Ascending aorta (tissue), 2 donors: ENCODE data around the gene CSN3. TPM values are rescaled to one million over a fixed set of nuclear protein-coding genes. Genes with fewer than 3 reads are reported as not detected.
"Not testable (repeated sequence)": the region's sequence is repeated elsewhere in the genome, so short reads cannot be mapped to it uniquely, and the experiment has no call there.

Source experiments
- DNase-seq, 2 donors: peaks; one replicate each; pipeline ENCODE4 v3.0.0-alpha.2; 2019; ENCODE audit warnings: low spot score in 2 of 2
- H3K27ac ChIP-seq, 2 donors: fragments of 200-600 bp; sonication (generic); one replicate each; pipeline ENCODE4 v1.5.1; 2016 to 2017; ENCODE audit warnings: mild to moderate bottlenecking in 1 of 2
- H3K27me3 ChIP-seq: fragments of 200-600 bp; sonication (generic); one replicate; pipeline ENCODE4 v1.5.1; 2017
- H3K36me3 ChIP-seq, 2 donors: fragments of 200-600 bp; sonication (generic); one replicate each; pipeline ENCODE4 v1.5.1; 2016
- H3K4me1 ChIP-seq, 2 donors: fragments of 200-600 bp; sonication (generic); one replicate each; pipeline ENCODE4 v1.5.1; 2016 to 2017; ENCODE audit warnings: mild to moderate bottlenecking in 1 of 2
- H3K4me3 ChIP-seq, 2 donors: fragments of 200-600 bp; sonication (generic); one replicate each; pipeline ENCODE4 v1.5.1; 2016 to 2017; ENCODE audit warnings: mild to moderate bottlenecking in 1 of 2
- H3K9me3 ChIP-seq, 2 donors: fragments of 200-600 bp; sonication (generic); one replicate each; pipeline ENCODE4 v1.5.1; 2016
- intact Hi-C: fragments of 100-400 bp; cut with DNase I; formaldehyde crosslinking; loops from one replicate; pipeline ENCODE4 v1.15.1; 2023
- total RNA-seq: library from RNA; depleted of rRNA; stranded (reverse); fragments of >200 nt; gene quantifications from one replicate; pipeline ENCODE4 v1.1.0, GENCODE V29; 2016
- TF ChIP-seq, protein P1 (sequence below), 3 experiments: fragments of 200-600 bp in 2 of 3; fragments of 450-650 bp in 1 of 3; sonication (generic) in 2 of 3; IDR thresholded peaks; one replicate each; pipeline ENCODE4 v1.5.1; 2016 to 2019; ENCODE audit warnings: antibody characterized with exemption in 3 of 3, mild to moderate bottlenecking in 1 of 3, moderate library complexity in 1 of 3

CSN3 gene
- total RNA-seq, 1 donor from 2014 or later: not detected

DNA sequence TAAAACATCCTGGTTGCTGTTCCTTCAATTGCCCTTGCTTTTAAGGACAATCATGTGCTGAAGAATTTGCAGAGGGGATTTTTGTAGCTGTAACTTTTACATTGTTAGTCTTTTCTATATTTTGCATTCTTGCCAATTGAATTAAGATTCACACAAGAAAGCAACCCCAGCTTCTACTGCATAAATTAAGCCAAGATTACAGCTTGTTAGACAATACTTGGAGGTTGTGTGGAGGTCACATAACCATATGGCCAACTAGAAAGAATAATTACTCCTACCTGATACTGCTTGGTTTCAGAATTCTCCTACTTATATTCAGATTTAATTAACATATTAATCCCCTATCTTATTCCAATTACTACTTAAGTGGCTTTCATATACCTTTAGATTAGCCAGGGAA is 20.6 kb upstream of the CSN3 start:
- H3K27ac ChIP-seq, intact Hi-C loops, H3K4me3 ChIP-seq, DNase-seq, H3K27me3 ChIP-seq, H3K4me1 ChIP-seq, H3K36me3 ChIP-seq, H3K9me3 ChIP-seq: not testable (repeated sequence)

DNA sequence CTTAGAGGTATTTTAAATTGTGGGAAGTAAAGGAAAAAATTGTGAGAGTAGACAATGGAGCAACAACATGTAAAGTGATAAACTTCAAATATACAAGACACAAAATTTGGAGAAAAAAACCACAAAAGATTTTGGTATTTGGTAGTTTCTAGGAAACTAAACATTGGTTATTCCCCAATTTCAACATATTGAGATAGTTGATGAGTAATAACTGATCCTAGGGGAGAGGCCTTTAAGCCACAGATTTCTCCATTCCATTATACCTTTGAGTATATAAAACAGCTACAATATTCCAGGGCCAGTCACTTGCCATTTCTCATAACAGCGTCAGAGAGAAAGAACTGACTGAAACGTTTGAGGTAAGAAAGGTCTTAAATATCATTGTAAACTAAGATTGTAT is 16.6 kb upstream of the CSN3 start, which contains the start of gene FDCSP:
TSS of gene FDCSP (plus strand) at position 301 of the 400 bp plus-strand sequence. CDS start 5,071 bp downstream, outside the sequence.
- TF ChIP-seq, protein P1, sequence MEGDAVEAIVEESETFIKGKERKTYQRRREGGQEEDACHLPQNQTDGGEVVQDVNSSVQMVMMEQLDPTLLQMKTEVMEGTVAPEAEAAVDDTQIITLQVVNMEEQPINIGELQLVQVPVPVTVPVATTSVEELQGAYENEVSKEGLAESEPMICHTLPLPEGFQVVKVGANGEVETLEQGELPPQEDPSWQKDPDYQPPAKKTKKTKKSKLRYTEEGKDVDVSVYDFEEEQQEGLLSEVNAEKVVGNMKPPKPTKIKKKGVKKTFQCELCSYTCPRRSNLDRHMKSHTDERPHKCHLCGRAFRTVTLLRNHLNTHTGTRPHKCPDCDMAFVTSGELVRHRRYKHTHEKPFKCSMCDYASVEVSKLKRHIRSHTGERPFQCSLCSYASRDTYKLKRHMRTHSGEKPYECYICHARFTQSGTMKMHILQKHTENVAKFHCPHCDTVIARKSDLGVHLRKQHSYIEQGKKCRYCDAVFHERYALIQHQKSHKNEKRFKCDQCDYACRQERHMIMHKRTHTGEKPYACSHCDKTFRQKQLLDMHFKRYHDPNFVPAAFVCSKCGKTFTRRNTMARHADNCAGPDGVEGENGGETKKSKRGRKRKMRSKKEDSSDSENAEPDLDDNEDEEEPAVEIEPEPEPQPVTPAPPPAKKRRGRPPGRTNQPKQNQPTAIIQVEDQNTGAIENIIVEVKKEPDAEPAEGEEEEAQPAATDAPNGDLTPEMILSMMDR (IDR thresholded peaks at IDR 0.05): no peak
- Histone ChIP-seq H3K9me3 (no peaks in the 10 kb centered on the region), H3K27me3 (no peaks in the 10 kb centered on the region), H3K36me3 (no peaks in the 10 kb centered on the region), H3K4me3 (no peak within 1 kb of the TSS), H3K4me1 (no peaks in the 10 kb centered on the region), H3K27ac (no peak within 1 kb of the TSS)
- intact Hi-C loops: no loop called here
- DNase-seq: no peak

DNA sequence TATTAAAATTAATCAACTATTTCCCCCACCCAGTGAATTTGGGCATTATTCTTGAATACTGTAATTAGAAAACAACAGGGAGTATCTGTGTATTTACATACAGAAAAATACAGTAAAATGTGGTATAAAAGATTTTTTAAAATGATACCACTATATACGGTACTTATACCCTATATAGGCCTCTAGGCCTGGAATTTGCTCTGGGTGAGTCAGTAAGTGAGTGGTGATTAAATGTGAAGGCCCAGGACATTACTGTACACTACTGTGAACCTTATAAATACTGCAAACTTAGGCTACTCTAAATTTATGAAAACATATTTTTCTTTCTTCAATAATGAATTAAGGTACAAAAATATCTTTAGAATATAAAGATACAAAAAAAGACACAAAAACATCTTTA is 6.3 kb upstream of the CSN3 start:
- DNase-seq: no peak
- H3K27ac ChIP-seq: no peak overlapping the region
- H3K4me3 ChIP-seq: no peak overlapping the region
- intact Hi-C loops: no loop called here
- no peaks in the 10 kb centered on the region for H3K9me3 ChIP-seq
- H3K27me3 ChIP-seq: no peaks in the 10 kb centered on the region
- TF ChIP-seq, protein P1 (IDR thresholded peaks at IDR 0.05): no peak
- no peaks in the 10 kb centered on the region for H3K36me3 ChIP-seq
- H3K4me1 ChIP-seq: no peaks in the 10 kb centered on the region

DNA sequence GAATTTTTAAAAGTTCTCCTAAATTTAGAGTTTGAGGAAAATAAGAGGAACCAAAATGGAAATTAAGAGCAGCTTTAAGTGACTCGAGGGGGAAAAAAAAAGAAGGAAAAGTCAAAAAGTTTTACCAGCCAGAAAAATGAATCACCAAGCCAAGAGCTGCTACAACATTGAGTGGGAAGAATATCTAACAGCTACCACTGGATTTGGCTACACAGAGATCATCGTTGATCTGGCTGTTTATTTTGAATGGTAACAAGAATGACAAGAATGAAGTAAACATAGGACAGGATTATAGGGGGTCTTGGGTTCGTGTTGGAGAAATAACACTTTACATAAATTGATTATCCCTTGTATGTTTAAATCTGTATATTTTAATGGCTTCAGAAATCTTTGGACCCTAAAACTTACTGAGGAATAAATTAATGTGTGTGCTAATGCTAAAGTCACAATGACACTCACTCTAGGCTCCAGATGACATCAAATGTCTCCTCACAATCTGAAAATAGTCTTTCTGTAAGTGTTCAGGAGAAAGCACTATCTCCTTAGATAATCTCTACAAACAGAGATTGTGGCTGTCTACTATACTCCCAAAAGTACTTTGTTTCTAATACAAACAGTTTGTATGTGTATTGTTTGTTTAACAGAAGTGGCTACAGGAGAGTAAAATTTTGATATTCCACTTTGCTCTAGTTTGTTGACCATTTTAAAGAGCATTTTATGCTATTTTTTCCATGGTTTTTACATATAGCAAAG is 3.1 kb upstream of the CSN3 start:
- TF ChIP-seq, protein P1 (IDR thresholded peaks at IDR 0.05): no peak
- intact Hi-C loops: no loop called here
- H3K27me3 ChIP-seq: no peaks in the 10 kb centered on the region

DNA sequence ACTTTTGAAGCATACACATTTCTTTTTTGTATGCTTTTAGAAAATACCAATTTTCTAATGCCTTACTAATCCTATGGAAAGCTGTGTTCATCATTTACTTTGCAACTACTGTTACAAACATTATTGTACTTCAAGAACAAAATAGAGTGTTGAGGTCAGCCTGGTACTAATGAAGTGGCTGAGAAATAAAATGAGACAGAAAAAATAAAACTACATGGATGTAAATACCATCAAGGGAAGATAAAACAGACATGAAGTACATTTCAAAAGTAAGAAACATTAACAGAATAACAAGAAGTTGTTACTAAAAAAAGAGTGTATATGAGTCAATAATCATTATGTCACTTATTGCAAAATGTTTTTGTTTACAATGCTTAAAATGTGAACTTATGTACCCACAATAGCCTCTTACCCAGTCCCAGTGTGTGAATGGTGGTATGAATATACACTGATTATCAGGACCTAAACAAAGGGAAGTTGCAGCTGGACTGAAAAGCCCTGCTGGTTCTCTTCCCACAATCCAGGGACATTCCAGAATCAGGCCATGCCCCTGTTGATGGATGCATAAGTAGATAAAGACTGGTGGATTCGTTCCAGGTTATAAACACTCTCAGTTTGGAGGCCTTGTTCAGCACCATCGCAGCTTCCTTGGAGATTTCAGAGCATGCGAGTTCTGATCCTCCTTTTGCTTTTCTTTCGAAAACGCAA is 2.4 kb upstream of the CSN3 start:
- Histone ChIP-seq H3K27ac (no peak overlapping the region), H3K4me1 (no peaks in the 10 kb centered on the region), H3K27me3 (no peaks in the 10 kb centered on the region), H3K36me3 (no peaks in the 10 kb centered on the region), H3K9me3 (no peaks in the 10 kb centered on the region), H3K4me3 (no peak overlapping the region)
- intact Hi-C loops: no loop called here
- TF ChIP-seq, protein P1 (IDR thresholded peaks at IDR 0.05): no peak
- no peak for DNase-seq

More for the DNA sequence above, 3.1 kb upstream of the CSN3 start:
- Histone ChIP-seq H3K36me3 (no peaks in the 10 kb centered on the region), H3K27ac (no peak overlapping the region), H3K9me3 (no peaks in the 10 kb centered on the region), H3K4me3 (no peak overlapping the region), H3K4me1 (no peaks in the 10 kb centered on the region)
- no peak for DNase-seq

DNA sequence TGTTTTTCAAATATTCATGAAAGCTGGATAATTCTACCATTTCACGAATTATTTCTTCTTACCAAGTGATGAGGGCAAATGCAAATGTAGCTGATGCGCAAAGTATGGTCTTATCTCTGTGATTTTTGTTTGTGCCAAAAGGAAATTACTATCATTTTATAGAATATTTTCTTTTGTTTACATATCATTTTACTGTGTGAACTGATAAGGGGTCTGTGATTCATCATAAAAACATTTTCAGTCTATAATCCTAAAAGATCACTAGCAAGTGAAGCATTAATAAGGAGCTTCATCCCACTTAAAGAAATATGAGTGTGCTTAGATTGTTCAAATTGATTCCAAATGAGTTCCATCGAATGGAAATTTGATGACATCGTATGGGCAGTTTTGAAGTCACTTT is 694 bp downstream of the CSN3 start:
- Histone ChIP-seq H3K36me3 (no peaks in the 10 kb centered on the region), H3K27me3 (no peaks in the 10 kb centered on the region), H3K27ac (no peak overlapping the region), H3K9me3 (no peaks in the 10 kb centered on the region), H3K4me3 (no peak overlapping the region), H3K4me1 (no peaks in the 10 kb centered on the region)
- intact Hi-C loops: no loop called here
- TF ChIP-seq, protein P1 (IDR thresholded peaks at IDR 0.05): no peak
- no peak for DNase-seq
